Lower leg skin (tissue), 3 donors: Measurements from ENCODE around the gene DHPS.

Source experiments
- POLR2A ChIP-seq, 2 donors: fragments of 450-650 bp; IDR thresholded peaks; one replicate each; pipeline ENCODE4 v1.6.1; 2016 to 2017; ENCODE audit warnings: antibody characterized with exemption in 2 of 2, mild to moderate bottlenecking in 1 of 2, moderate library complexity in 1 of 2
- TF ChIP-seq, protein P1 (sequence below), 3 donors: fragments of 450-650 bp; IDR thresholded peaks; one replicate each; pipeline ENCODE4 v1.5.1; 2016; ENCODE audit warnings: antibody characterized with exemption in 3 of 3, mild to moderate bottlenecking in 3 of 3, moderate library complexity in 2 of 3

- TF ChIP-seq POLR2A (IDR thresholded peaks at IDR 0.05), result no peak
- TF ChIP-seq, protein P1, sequence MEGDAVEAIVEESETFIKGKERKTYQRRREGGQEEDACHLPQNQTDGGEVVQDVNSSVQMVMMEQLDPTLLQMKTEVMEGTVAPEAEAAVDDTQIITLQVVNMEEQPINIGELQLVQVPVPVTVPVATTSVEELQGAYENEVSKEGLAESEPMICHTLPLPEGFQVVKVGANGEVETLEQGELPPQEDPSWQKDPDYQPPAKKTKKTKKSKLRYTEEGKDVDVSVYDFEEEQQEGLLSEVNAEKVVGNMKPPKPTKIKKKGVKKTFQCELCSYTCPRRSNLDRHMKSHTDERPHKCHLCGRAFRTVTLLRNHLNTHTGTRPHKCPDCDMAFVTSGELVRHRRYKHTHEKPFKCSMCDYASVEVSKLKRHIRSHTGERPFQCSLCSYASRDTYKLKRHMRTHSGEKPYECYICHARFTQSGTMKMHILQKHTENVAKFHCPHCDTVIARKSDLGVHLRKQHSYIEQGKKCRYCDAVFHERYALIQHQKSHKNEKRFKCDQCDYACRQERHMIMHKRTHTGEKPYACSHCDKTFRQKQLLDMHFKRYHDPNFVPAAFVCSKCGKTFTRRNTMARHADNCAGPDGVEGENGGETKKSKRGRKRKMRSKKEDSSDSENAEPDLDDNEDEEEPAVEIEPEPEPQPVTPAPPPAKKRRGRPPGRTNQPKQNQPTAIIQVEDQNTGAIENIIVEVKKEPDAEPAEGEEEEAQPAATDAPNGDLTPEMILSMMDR (IDR thresholded peaks at IDR 0.05), result no peak
These were observed 27.0 kb upstream of the DHPS start for GRCh38 chr19:12708641-12709040.
